Colonic mucosa (tissue), 4 donors: ENCODE data around the gene KCNJ4. TPM values are rescaled to one million over a fixed set of nuclear protein-coding genes. Genes with fewer than 3 reads are reported as not detected.

ENCODE experiments used
- DNase-seq: peaks from one replicate; pipeline ENCODE4 v3.0.0-alpha.2; 2020
- H3K27ac ChIP-seq: fragments of 200-600 bp; one replicate; pipeline ENCODE4 v1.8.0; 2021
- H3K27me3 ChIP-seq: fragments of 200-600 bp; one replicate; pipeline ENCODE4 v1.8.0; 2021
- H3K36me3 ChIP-seq: fragments of 200-600 bp; one replicate; pipeline ENCODE4 v1.8.0; 2021
- H3K4me1 ChIP-seq: fragments of 200-600 bp; one replicate; pipeline ENCODE4 v1.8.0; 2021; ENCODE audit warnings: mild to moderate bottlenecking
- H3K4me3 ChIP-seq: fragments of 200-600 bp; one replicate; pipeline ENCODE4 v1.8.0; 2021
- H3K9ac ChIP-seq, 2 donors: one replicate each; pipeline ENCODE4 v1.7.0; 2013; ENCODE audit warnings: control low read depth in 2 of 2, low read depth in 2 of 2, low read length in 2 of 2
- H3K9me3 ChIP-seq: fragments of 200-600 bp; one replicate; pipeline ENCODE4 v1.8.0; 2021
- CTCF ChIP-seq: fragments of 200-600 bp; IDR thresholded peaks from one replicate; pipeline ENCODE4 v1.8.0; 2022; ENCODE audit warnings: antibody characterized with exemption, mild to moderate bottlenecking
- intact Hi-C: fragments of 100-400 bp; cut with DNase I; formaldehyde crosslinking; loops from one replicate; pipeline ENCODE4 v1.14.1; 2022
- total RNA-seq, 2 donors: library from RNA; stranded (reverse); fragmentation: NEBNext Ultra II Directional in 1 of 2; extraction: Animal tissue kit (Norgen Biotek cat#: 25700) in 1 of 2; gene quantifications; one replicate each; pipeline ENCODE4 v1.2.1, GENCODE V29; 2021
- donor health status: healthy.
- donor health status: DM: no; HTN: no; CAD: no.
- donor health status: DM: no; HTN: no; CAD: no.

KCNJ4 gene
- total RNA-seq, 2 donors from 2014 or later = not detected

DNA sequence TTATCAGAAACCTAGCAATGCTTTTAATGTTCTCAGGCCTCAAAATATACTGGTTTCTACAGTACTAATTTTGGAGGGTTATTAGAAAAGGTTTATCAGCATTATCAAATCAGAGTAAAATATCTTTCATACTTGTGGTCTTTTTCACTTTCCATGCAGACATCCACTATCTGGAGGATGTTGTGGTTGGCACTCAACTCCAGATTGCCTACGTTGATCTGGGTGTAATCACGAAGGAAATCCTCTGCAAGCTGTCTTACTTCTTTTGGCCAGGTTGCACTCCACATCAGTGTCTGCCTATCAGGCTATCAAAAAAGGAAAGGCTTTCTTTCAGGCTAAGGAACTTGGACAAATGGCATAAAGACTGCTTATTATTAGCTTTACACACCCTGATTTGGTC lies 39.5 kb upstream of the KCNJ4 start:
- no peak overlapping the region for H3K9ac ChIP-seq
- no peak for DNase-seq
- H3K36me3 ChIP-seq = peaks cover 75% of the 10 kb centered on the region
- intact Hi-C loops = no loop called here
- TF ChIP-seq CTCF = no peak
- no peak overlapping the region for H3K4me3 ChIP-seq
- H3K4me1 ChIP-seq = no peaks in the 10 kb centered on the region
- H3K27ac ChIP-seq = no peak overlapping the region
- no peaks in the 10 kb centered on the region for H3K27me3 ChIP-seq
- H3K9me3 ChIP-seq = no peaks in the 10 kb centered on the region

- TF ChIP-seq CTCF = no peak
- peaks cover 73% of the 10 kb centered on the region for H3K36me3 ChIP-seq
- no peak for DNase-seq
- H3K27me3 ChIP-seq = no peaks in the 10 kb centered on the region
- no peaks in the 10 kb centered on the region for H3K4me1 ChIP-seq
- H3K9me3 ChIP-seq = no peaks in the 10 kb centered on the region
- H3K9ac ChIP-seq = no peak overlapping the region
- intact Hi-C loops = no loop called here
- H3K27ac ChIP-seq = no peak overlapping the region
- H3K4me3 ChIP-seq = no peak overlapping the region
Observed at GRCh38 chr22:38491707-38492348, 36.8 kb upstream of the KCNJ4 start.

GRCh38 chr22:38490915-38491314 lies 35.9 kb upstream of the KCNJ4 start:
- peaks cover 75% of the 10 kb centered on the region for H3K36me3 ChIP-seq
- H3K9ac ChIP-seq = no peak overlapping the region
- no peak overlapping the region for H3K4me3 ChIP-seq
- intact Hi-C loops = no loop called here
- no peak for TF ChIP-seq CTCF
- no peaks in the 10 kb centered on the region for H3K4me1 ChIP-seq
- H3K27ac ChIP-seq = peak overlapping the region; percentile 33
- no peaks in the 10 kb centered on the region for H3K27me3 ChIP-seq
- peak; percentile 82 for DNase-seq
- no peaks in the 10 kb centered on the region for H3K9me3 ChIP-seq

GRCh38 chr22:38490475-38490874 lies 35.5 kb upstream of the KCNJ4 start:
- H3K4me3 ChIP-seq = no peak overlapping the region
- no peaks in the 10 kb centered on the region for H3K9me3 ChIP-seq
- no peaks in the 10 kb centered on the region for H3K27me3 ChIP-seq
- H3K4me1 ChIP-seq = no peaks in the 10 kb centered on the region
- H3K27ac ChIP-seq = peak overlapping the region; percentile 33
- TF ChIP-seq CTCF = no peak
- no peak for DNase-seq
- intact Hi-C loops = no loop called here
- peaks cover 74% of the 10 kb centered on the region for H3K36me3 ChIP-seq
- H3K9ac ChIP-seq = no peak overlapping the region

DNA sequence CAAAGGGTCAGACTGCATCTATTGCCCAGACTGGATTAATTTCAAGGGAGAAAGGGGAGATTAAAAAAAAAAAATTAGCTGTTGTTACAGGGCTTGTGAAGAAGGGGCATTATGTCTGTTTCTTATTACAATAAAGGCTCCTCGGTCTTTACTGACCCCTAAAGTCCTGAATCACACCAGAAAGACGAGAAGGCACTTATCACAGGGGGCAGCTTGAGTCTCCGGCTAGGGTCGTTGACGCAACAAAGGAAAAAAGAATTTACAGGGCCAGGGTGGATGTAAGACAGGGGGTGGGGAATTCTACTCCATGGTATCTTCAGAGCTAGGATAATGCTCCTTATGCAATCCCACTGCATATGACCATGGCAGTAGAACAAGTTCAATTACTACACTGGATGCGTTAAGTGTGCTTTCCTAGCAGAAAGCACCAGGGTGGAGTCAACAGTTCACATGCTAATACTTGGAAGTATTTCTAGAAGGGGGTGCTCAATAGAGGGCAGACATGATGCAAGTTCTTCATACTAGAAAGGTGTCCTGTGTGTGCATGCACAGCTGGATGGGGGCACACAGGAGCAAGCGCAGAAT lies 34.7 kb upstream of the KCNJ4 start:
- TF ChIP-seq CTCF = no peak
- Histone ChIP-seq H3K36me3 (peaks cover 73% of the 10 kb centered on the region), H3K27me3 (no peaks in the 10 kb centered on the region), H3K9me3 (no peaks in the 10 kb centered on the region), H3K9ac (no peak overlapping the region), H3K4me3 (no peak overlapping the region), H3K4me1 (no peaks in the 10 kb centered on the region), H3K27ac (no peak overlapping the region)
- intact Hi-C loops = no loop called here
- no peak for DNase-seq
